GM19467 (cell line): ENCODE data around the gene PDF.
"Not testable (repeated sequence)": the region's sequence is repeated elsewhere in the genome, so short reads cannot be mapped to it uniquely, and the experiment has no call there.

Experiments
- ATAC-seq: cut with Tn5 transposase; IDR thresholded peaks from one replicate; pipeline ENCODE4 v1.9.1; 2021; ENCODE audit warnings: mild to moderate bottlenecking, moderate library complexity; ENCODE audit not compliant: unreplicated experiment

Gene PDF, protein sequence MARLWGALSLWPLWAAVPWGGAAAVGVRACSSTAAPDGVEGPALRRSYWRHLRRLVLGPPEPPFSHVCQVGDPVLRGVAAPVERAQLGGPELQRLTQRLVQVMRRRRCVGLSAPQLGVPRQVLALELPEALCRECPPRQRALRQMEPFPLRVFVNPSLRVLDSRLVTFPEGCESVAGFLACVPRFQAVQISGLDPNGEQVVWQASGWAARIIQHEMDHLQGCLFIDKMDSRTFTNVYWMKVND

DNA sequence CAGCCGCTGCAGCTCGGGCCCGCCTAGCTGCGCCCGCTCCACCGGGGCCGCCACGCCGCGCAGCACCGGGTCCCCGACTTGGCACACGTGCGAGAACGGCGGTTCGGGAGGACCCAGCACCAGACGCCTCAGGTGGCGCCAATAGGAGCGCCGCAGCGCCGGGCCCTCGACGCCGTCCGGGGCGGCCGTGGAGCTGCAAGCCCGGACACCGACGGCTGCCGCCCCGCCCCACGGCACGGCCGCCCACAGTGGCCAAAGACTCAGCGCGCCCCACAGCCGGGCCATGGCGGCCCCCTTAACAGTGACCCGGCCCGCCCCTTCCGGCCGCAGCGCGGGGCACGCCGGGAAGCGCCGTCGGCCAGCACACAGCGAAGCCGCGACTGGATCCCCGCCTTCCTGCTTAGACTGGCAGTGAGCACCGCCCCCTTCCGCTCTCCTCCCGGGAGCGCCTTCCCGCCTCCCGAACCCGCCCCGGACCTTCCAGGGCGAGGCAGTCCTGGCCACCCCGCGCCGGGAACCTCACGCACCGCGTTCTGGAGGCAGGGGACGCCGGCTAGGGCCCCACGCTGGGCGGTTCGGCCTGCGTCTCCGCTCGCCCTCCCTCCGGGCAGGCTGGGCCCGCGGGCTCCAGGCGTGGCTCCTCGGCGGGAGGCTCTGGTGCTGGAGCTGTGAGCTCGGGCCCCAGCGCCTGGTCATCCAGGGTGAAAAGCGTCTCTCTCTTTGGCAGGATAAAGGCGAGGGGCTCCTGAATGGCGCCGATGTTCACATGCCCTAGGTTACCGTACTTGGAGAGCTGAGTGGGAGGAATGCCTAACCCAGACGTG, at the start of gene PDF:
PDF (minus strand) TSS at position 303 of the 824 bp plus-strand sequence; CDS start at position 285, 18 bp downstream.
- ATAC-seq: peak; percentile 92

DNA sequence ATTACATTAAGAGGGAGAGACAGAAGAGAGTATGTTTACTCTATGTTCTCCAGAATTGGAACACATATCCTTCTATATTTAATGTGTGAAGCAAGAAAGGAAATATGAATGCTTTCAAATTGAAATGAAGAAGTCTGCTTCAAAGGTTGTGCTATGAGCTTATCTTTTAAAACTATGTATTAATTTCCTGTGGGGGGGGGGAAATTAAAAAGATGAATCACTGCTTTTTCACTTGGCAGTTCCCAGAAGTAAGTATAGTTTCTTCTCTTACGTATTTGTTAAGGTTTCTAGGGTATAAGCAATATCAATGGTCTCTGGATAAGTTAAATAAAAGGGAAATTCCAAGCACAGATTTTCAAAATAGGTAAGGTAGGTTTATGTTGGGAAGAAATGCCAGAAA, 48.4 kb upstream of the PDF start:
- ATAC-seq: no peak

DNA sequence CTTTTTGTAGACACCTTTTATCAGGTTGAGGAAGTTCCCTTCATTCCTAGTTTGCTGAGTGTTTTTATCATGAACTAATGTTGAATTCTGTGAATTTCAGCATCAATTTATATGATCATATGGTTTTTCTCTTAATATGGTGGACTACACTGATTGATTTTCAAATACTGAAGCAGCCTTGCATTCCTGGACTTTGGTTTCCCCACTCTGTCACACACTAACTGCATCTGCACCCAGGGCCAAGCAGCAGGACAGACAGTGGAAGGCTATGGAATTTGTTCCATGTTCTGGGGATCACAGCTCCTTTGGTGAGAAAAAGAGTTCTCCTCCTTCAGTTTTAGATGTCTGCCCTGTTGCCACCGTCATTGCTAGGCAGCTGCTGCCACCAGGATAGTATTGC, 47.6 kb upstream of the PDF start:
- ATAC-seq: no peak

DNA sequence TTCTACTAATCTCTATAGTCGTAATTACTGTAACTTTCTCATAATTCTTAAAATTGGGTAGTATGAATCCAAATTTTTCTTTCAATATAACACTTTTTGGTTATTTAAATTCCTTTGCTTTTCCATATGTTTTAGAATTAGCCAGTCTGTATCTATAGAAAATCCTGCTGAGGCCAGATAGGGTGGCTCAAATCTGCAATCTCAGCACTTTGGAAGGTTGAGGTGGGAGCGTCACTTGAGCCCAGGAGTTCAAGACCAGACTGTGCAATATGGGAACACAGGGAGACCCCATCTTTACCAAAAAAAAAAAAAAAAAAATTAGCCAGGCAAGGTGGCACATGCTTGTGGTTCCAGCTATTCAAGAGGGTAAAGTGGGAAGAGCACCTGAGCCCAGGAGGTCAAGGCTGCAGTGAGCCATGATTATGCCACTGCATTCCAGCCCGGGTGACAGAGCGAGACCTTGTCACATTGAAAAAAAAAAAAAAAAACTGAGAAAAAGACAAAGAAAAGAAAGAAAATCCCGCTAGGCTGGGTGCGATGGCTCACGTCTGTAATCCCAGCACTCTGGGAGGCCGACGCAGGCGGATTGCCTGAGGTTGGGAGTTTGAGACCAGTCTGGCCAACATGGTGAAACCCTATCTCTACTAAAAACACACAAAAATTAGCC, 46.1 kb upstream of the PDF start:
- no peak for ATAC-seq

DNA sequence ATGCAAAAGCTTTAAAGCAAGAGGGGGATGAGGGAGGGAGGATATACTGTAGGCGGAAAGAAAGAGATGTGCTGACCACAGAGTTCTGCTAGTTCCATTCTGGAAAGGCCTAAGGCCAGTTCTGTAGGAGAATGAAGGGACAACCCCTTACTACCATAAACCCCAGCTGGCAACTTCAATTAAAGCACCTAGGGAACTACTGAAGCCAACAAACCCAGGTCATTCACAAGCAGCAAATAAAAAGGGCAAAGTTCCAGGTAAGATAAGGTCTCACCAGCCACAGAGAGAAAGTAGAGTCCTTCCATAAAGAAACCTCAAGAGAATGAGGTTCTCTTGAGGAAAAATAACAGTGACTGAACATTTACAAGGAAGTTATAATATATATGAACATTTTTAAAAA, 42.6 kb upstream of the PDF start:
- ATAC-seq: no peak

DNA sequence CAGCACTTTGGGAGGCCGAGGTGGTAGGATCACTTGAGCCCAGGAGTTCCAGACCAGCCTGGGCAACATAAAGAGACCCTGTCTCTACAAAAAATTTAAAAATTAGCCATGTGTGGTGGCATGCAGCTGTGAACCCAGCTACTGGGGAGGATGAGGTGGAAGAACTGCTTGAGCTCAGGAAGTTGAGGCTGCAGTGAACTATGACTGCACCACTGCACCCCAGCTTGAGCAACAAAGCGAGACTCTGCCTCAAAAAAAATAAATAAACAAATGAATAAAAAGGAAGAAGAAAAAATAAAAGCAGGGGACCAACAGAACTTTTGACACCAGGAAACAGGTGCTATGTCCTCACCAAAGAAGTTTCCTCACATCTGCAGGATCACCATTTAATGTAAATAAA, 41.2 kb upstream of the PDF start:
- no peak for ATAC-seq

DNA sequence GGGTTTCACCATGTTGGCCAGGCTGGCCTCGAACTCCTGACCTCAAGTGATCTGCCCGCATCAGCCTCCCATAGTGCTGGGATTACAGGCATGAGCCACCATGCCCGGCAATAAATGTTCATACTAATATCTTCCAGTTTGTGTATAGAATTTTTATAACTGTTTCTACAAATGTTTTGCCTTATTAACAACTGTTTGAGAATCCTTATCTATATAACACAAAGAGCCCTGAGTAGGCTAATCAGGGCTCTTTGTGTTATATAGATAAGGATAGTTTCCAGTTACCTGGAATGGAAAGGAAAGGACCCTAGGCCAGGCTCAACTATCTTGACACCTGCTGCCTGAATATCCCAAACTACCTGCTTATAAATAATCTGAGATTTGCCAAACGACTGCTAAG, 38.5 kb upstream of the PDF start:
- no peak for ATAC-seq

DNA sequence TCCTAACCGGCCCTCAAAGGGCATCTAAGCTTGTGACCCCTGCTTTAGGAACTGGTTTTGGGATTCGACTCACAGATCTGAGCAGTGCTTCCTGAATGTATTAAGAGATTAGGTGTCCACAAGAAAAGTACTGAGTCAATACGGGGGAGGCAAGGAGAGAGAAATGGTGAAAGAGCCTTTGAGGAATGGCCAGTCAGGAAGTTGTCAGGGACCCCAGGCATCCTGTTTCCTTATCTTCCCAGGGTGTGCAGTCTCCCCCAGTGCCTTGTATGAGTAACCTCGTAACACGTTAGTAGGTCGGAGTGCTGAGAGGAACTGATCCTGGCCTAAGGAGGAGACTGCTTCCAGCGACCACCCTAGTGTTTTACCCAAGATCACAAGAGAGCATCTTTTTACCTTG, 37.6 kb upstream of the PDF start:
- no peak for ATAC-seq

DNA sequence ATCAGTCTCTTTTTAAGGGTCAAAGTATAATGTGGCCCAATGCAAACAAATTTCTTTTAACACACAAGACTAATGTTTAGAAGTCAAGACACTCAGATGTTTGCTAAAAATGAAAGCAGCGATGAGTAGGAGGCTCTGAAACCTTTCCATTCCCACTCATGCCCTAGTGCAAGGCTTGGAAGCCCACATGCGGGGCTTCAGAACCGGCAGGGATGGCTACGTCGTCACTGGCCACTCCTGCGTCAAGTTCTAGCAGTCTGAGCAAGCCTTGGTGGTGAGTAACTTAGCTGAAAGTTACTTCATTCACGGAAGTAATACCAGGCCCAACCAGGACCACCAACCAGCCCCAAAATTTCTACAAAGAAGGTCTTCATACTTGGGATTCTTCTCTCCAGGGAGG, 36.0 kb upstream of the PDF start:
- no peak for ATAC-seq

DNA sequence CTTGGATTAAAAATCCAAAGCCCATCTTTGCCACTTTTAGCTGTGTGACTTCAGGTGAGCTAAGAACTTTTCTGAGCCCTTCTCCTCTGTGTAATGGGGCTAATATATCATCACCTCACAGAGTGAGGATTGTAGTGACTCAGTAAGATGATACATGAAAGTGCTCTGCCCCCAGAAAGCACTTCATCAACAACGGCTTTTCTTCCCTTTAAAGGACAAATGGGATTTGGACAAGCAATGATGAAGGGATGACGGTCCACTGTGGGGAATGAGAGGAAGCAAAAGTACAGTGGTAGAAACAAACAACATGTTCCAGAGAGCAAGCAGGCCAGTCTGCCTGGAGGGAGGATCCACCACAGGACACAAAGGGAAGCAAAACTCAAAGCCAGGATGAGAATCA, 35.5 kb upstream of the PDF start:
- ATAC-seq: no peak

DNA sequence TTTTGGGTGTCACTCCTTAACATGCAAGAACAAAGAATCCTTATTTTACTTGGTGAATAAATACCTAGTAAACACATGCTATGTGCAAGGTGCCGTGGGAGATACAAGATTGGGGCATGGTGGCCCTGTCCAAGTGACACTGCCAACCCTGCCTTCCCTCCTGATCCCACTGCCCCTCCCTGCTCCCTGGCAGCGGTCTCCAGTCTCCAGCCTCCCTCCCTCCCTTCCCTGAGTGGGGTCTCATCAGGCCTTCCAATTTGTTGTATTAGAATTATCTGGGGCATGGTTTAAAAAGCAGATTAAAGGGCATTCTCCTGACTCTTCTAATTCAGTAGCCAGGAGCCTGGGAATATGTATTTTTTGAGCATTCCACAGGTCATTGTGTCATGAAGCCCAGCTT, 33.7 kb upstream of the PDF start:
- ATAC-seq: no peak

DNA sequence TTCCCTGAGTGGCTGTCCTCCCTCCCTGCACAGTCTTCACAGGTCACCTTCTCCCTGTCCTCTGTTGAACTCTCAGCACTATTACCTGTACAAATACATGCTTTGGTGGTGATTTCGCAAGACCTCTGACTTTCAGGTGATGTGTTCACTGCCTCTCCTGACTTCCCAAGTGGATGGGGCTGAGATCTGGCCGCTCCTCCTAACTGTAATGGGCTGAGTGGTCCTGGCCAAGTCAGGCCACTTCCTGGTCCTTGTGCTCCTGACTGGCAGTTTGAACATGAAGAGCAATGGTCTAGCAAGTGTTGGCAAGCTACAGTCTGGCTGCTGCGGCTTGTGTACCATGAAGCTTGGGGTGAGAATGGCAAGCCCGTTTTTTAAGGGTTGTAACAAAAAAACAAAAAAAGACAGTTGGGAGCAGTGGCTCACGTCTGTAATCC, 32.9 kb upstream of the PDF start:
- no peak for ATAC-seq

DNA sequence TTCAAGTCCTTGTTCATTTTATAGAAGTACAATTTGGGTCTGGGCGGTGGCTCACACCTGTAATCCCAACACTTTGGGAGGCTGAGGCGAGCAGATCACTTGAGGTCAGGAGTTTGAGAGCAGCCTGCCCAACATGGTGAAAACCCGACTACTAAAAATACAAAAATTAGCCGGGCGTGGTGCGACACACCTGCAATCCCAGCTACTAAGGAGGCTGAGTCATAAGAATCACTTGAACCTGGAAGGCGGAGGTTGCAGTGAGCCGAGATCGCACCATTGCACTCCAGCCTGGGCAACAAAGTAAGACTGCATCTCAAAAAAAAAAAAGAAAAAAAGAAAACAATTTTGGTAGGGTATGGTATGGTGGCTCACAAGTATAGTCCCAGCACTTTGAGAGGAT, 29.7 kb upstream of the PDF start:
- ATAC-seq: not testable (repeated sequence)

DNA sequence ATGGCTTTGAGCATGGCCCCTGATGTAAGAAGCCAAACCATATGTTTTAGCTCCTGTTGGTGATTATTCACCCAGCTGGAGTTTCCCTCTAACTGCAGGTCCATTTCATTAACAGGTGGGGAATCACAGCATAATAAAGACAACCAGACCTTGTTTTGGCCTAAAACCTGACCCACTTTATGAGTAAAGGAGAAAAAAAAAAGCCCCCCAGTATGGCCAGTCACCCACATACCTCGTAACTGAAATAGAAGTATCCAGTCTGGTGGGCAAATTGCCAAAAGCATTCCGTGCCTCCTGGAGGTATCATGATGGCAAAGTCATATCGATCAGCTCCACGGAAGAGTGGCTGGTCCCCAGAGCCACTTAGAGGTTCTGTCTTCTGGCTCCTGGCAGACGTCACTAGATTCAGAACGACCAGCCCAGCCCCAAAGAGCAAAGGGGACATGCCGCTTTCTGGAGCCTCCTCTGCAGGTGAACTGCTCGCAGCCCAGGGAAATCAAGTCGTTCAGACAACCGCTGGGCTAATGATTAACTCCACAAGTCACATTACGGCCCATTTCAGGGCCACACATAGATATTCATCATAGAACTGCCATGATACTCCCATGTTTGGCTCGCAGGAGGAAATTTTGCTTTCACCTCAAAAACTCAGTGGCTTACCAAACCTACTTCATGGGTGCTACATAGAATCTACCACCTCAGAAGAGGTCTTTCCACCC, 21.1 kb upstream of the PDF start, which contains the start of gene TMED6:
TMED6 (minus strand) TSS at position 478 of the 719 bp plus-strand sequence; CDS start at position 445, 33 bp downstream.
- no peak for ATAC-seq

DNA sequence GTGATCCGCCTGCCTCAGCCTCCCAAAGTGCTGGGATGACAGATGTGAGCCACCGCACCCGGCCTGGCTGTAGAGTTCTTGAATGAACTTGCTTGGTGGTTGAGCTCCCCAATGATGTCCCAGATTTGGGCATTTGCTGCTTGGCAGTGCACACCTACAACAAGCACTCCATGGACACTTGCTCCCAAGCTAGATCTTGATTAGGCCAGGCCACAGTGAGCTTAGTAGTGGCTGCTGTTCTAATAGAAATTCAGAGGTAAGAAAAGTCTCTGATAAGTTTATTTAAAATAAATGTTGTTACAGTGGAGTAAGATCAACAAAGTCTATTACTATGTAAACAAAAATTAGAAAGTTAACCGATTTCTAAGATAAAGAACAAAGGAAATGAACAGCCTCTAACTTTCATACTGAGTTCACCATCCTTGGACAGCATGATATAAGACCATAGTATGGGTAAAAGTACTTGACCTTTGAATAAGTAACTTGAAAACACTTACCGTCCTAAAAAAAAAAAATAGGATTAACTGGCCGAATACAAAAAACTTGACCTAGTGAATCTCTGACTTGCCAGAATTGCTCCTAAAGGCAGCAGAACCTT, 20.2 kb upstream of the PDF start:
- ATAC-seq: no peak

DNA sequence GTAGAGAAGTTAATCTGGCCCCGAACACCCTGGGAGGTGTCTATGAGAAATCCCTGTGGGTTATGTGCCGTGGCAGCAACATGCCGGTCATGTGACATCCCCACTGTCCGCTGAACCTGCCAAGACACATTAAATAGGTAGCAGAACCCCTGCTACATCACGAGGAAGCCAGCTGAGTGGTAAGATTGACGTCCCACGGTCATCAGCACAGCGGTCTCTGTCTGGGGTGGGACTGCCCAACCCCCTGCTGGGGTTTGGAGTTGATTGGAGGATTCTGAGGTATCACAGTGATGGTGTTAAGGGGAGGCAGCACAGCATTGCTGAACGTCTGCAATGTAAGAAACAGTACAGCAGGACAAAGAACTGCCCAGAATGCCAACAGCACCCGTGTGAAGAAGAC, 19.1 kb upstream of the PDF start:
- ATAC-seq: no peak

DNA sequence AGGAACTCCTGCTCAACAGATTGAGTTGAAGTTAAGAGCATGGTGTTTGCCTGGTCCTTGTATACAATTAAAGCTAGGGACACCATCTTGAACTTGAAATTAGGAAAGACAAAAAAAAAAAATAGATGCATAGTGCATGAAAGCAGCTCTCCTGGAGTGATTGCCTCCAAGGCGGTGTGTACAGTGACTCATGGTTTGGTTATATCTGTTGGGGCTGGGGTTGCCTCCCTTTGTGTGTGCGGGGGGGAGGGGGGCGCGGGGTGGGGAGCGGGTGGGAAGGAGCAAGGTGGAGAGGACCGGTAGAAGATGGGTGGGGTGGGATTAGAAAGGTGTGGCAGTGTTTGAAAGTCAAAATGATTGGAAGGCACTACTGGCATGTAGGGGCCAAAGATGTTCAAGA, 17.8 kb upstream of the PDF start:
- no peak for ATAC-seq

DNA sequence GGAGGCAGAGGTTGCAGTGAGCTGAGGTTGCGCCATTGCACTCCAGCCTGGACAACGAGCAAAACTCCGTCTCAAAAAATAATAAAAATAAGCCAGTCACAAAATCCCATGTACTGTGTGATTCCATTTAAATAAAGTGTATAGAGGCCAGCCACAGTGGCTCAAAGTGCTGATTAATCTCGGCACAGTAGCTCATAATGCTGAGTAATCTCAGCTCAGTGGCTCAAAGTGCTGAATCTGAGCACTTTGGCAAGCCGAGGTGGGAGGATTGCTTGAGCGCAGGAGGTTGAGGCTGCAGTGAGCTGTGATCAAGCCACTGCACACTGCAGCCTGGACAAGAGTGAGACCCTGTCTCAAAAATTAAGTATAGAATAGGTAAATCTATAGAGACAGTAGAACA, 16.3 kb upstream of the PDF start:
- ATAC-seq: no peak

DNA sequence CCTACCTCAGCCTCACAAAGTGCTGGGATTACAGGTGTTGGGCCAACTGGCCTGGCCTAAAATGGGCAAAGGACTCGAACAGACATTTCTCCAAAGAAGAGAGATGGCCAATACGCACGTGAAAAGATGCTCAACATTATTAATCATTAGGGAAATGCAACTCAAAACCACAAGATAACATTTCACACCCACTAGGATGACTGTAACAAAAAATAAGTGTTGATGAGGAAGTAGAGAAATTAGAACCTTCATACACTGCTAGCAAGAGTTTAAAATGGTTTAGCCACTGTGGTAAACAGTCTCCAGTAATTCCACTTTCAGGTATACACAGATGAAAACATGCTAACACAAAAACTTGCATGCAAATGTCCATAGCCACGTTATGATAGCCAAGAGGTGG, 15.5 kb upstream of the PDF start:
- no peak for ATAC-seq

DNA sequence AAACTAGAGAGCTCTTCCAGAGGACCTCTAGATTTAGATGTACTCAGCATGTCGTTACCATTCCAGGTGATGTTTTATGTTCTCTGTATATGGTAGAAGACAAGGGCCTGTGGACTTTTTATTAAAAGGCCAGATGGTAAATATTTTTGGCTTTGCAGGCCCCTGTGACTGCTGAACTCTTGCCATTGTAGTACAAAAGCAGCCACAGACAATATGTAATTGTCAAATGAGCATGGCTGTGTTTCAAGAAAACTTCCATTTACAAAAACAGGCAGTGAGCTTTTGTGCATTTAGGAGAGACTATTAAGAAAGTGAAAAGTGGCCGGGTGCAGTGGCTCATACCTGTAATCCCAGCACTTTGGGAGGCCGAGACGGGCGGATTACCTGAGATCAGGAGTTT, 13.8 kb upstream of the PDF start:
- ATAC-seq: no peak

DNA sequence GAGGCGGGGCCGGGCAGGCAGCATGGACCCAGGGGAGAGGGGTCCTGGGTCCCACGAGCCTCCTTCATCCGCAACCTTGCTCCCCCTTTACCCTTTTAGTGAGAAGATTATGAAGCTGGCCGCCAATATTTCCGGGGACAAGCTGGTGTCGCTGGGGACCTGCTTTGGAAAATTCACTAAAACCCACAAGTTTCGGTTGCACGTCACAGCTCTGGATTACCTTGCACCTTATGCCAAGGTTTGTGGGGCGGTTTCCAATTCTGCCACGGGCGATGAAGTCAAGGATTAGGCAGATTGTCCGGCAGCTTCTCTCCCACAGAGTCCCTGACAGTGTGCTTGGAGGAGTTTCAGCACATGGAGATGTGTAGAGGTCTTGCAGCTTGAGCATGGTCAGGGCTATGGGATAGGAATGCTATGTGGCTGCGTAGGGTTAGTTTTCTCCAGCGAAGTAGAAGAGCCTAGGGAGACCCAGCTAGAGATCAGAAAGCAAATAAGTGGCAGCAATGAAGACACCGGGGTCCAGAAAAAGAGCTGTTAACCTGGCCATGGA, 9.8 kb upstream of the PDF start:
- no peak for ATAC-seq
